Esophagus squamous epithelium (tissue), 4 donors: ENCODE results near the gene HOXA9.

ENCODE experiments used
- POLR2A ChIP-seq, 4 donors: fragments of 450-650 bp; IDR thresholded peaks; one replicate each; pipeline ENCODE4 v1.6.1; 2017; ENCODE audit warnings: antibody characterized with exemption in 4 of 4, mild to moderate bottlenecking in 4 of 4, moderate library complexity in 3 of 4
- TF ChIP-seq, protein P1 (sequence below), 6 experiments: fragments of 450-650 bp in 4 of 6; fragments of 200-600 bp in 2 of 6; sonication (generic) in 2 of 6; IDR thresholded peaks; one replicate each; pipeline ENCODE4 v1.5.1; 2016 to 2019; ENCODE audit warnings: antibody characterized with exemption in 6 of 6, mild to moderate bottlenecking in 4 of 6, moderate library complexity in 4 of 6

DNA sequence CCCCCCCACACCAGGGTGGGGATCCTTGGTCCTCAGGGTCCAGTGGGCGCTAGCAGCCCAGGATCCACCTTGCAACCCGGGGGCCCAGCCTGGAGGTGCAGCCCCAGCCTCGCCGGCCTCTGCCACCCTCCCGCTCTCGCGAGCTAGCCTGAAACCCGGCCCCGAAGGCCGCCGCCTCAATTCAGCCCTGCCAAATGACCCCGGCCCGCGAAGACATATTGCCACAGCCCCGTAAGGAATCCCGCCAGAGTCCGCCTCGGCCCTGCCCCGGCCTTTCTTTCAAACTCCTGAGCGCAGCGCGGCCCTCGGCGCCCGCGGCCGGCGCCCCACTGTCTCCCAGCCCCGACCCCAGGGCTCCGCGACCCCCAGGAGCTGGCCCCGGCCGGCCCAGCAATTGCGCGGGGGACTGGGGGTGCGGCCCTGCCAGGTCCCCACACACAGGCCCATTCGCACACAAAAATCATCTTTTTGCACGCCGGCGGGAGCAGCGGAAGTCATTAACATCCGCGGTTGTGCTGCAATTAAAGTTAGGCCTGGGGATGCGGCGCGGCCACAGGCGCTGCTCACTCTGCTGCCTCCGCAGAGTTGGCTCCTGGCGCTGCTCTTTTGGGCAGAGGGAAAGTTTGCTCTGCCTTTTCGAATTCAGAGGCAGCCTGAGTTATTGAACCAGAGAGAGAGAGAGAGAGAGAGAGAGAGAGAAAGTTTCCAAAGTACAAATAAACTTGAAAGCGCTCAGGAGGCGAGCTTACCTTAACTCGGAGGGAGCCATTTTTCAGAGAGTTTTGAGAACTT, 25.8 kb downstream of the HOXA9 start:
- TF ChIP-seq, protein P1, sequence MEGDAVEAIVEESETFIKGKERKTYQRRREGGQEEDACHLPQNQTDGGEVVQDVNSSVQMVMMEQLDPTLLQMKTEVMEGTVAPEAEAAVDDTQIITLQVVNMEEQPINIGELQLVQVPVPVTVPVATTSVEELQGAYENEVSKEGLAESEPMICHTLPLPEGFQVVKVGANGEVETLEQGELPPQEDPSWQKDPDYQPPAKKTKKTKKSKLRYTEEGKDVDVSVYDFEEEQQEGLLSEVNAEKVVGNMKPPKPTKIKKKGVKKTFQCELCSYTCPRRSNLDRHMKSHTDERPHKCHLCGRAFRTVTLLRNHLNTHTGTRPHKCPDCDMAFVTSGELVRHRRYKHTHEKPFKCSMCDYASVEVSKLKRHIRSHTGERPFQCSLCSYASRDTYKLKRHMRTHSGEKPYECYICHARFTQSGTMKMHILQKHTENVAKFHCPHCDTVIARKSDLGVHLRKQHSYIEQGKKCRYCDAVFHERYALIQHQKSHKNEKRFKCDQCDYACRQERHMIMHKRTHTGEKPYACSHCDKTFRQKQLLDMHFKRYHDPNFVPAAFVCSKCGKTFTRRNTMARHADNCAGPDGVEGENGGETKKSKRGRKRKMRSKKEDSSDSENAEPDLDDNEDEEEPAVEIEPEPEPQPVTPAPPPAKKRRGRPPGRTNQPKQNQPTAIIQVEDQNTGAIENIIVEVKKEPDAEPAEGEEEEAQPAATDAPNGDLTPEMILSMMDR (IDR thresholded peaks at IDR 0.05), result no peak
- no peak for TF ChIP-seq POLR2A (IDR thresholded peaks at IDR 0.05)
